Bronchial epithelial cell (primary cell): Measurements from ENCODE around the gene SETD1A. TPM values are rescaled to one million over a fixed set of nuclear protein-coding genes. Genes with fewer than 3 reads are reported as not detected.

ENCODE experiments used
- DNase-seq: peaks from one replicate; pipeline ENCODE4 v3.0.0-alpha.2; 2010; ENCODE audit warnings: low read depth
- FAIRE-seq: peaks from 2 replicates; lab custom pipeline; 2011; peaks lifted over from hg19 to GRCh38; lab: Jason Lieb, UNC
- H3K27me3 ChIP-seq: 2 replicates; pipeline ENCODE4 v1.5.1; 2011; ENCODE audit warnings: low read length; ENCODE audit not compliant: control insufficient read depth, insufficient read depth
- H3K36me3 ChIP-seq: 2 replicates; pipeline ENCODE4 v1.5.1; 2011; ENCODE audit warnings: low read length; ENCODE audit not compliant: control insufficient read depth, insufficient read depth
- H3K4me3 ChIP-seq: 2 replicates; pipeline ENCODE4 v1.5.1; 2011; ENCODE audit warnings: mild to moderate bottlenecking, low read depth, low read length, control low read depth
- total RNA-seq: library from RNA; depleted of rRNA; stranded (reverse); fragments of >200 nt; gene quantifications from 2 replicates; pipeline ENCODE4 v1.2.1, GENCODE V29; 2014
- TF ChIP-seq, protein P1 (sequence below): IDR thresholded peaks from 2 replicates; pipeline ENCODE4 v1.5.1; 2011; ENCODE audit warnings: mild to moderate bottlenecking, moderate library complexity, low read length, control low read depth, inconsistent platforms; ENCODE audit not compliant: insufficient read depth, severe bottlenecking

Gene SETD1A
- total RNA-seq, 1 donor from 2014 or later: 1.3 TPM

GRCh38 chr16:30963925-30964511 is 6.5 kb downstream of the SETD1A start:
- Histone ChIP-seq H3K27me3 (no peaks in the 10 kb centered on the region), H3K36me3 (peaks cover 47% of the 10 kb centered on the region), H3K4me3 (no peak overlapping the region)
- FAIRE-seq: no peak
- TF ChIP-seq, protein P1, sequence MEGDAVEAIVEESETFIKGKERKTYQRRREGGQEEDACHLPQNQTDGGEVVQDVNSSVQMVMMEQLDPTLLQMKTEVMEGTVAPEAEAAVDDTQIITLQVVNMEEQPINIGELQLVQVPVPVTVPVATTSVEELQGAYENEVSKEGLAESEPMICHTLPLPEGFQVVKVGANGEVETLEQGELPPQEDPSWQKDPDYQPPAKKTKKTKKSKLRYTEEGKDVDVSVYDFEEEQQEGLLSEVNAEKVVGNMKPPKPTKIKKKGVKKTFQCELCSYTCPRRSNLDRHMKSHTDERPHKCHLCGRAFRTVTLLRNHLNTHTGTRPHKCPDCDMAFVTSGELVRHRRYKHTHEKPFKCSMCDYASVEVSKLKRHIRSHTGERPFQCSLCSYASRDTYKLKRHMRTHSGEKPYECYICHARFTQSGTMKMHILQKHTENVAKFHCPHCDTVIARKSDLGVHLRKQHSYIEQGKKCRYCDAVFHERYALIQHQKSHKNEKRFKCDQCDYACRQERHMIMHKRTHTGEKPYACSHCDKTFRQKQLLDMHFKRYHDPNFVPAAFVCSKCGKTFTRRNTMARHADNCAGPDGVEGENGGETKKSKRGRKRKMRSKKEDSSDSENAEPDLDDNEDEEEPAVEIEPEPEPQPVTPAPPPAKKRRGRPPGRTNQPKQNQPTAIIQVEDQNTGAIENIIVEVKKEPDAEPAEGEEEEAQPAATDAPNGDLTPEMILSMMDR: no peak
- no peak for DNase-seq

- FAIRE-seq (no peak), DNase-seq (no peak)
- TF ChIP-seq, protein P1: no peak
- Histone ChIP-seq H3K4me3 (no peak overlapping the region), H3K27me3 (no peaks in the 10 kb centered on the region), H3K36me3 (peaks cover 48% of the 10 kb centered on the region)
Measured at GRCh38 chr16:30964574-30965226, 7.1 kb downstream of the SETD1A start.

GRCh38 chr16:30965436-30965835 is 7.9 kb downstream of the SETD1A start:
- DNase-seq: no peak
- Histone ChIP-seq H3K4me3 (no peak overlapping the region), H3K36me3 (peaks cover 44% of the 10 kb centered on the region), H3K27me3 (no peaks in the 10 kb centered on the region)
- TF ChIP-seq, protein P1: no peak
- FAIRE-seq: no peak

- H3K27me3 ChIP-seq: no peaks in the 10 kb centered on the region
- no peak overlapping the region for H3K4me3 ChIP-seq
- no peak for DNase-seq
- H3K36me3 ChIP-seq: peaks cover 43% of the 10 kb centered on the region
- no peak for FAIRE-seq
- TF ChIP-seq, protein P1: no peak
Measured at GRCh38 chr16:30966033-30966619, 8.6 kb downstream of the SETD1A start.

DNA sequence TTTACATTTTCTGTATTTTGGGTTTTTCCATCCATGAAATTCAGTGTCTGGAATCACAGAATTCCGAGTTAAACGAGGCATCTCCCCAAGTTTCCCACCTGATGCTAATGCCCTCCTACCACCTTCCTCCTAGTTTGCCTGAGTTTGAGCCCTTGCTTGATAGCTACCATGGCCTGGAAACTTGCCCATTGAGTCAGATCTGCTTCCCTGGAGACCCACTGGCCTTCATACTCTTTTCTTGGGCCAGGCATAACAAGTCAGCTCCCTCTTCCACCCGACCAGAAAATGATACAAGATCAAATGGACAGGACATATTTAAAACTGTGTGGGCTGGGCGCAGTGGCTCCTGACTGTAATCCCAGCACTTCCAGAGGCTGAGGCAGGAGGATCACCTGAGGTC is 10.2 kb downstream of the SETD1A start:
- Histone ChIP-seq H3K36me3 (peaks cover 36% of the 10 kb centered on the region), H3K4me3 (no peak overlapping the region), H3K27me3 (no peaks in the 10 kb centered on the region)
- TF ChIP-seq, protein P1: no peak
- DNase-seq (no peak), FAIRE-seq (no peak)
